K562 (cell line): ENCODE results near the gene ITGBL1. TPM values are rescaled to one million over a fixed set of nuclear protein-coding genes. Genes with fewer than 3 reads are reported as not detected.

ENCODE experiments used
- ATAC-seq: fragments of 200-7000 bp; cut with Tn5 transposase; 3 replicates; pipeline ENCODE4 v1.9.1; 2020; ENCODE audit warnings: moderate library complexity
- BruUV-seq: library from RNA; stranded (reverse); fragments of 400-500 nt; replicated peaks from 2 replicates; lab custom pipeline; 2021; lab: Mats Ljungman, UMichigan
- CTCF ChIA-PET: fragments of 300-600 bp; formaldehyde crosslinking; extraction: SDS; loops from one replicate; lab custom pipeline; 2021; ENCODE audit warnings: low intra/inter-chr PET ratio; lab: Yijun Ruan, JAX
- POLR2A ChIA-PET: fragments of 300-600, 350-650 bp; sonication (Branson Sonifier 250); formaldehyde crosslinking; extraction: SDS; loops from one replicate; lab custom pipeline; 2021; ENCODE audit warnings: antibody characterized with exemption, inconsistent platforms; lab: Yijun Ruan, JAX
- DNase-seq, 4 experiments: peaks; one replicate each; pipeline versions ENCODE4 v3.0.0 to v3.0.0-alpha.2; 2011 to 2018; ENCODE audit warnings: low spot score in 3 of 4, mixed read lengths in 3 of 4; ENCODE audit errors: extremely low read depth in 1 of 4
- FAIRE-seq: peaks from 2 replicates; lab custom pipeline; 2011; peaks lifted over from hg19 to GRCh38; lab: Jason Lieb, UNC
- H2AFZ ChIP-seq: 2 replicates; pipeline ENCODE4 v1.6.0; 2011; ENCODE audit warnings: low read depth, low read length, control low read depth, inconsistent platforms
- H3K27ac ChIP-seq: fragments of 200-600 bp; 3 replicates; pipeline ENCODE4 v1.8.0; 2011; ENCODE audit warnings: low read depth, mild to moderate bottlenecking, control low read depth, inconsistent platforms, low read length, moderate library complexity, mixed read lengths; ENCODE audit errors: extremely low read depth
- H3K27me3 ChIP-seq, 2 experiments: fragments of 300-600 bp in 1 of 2; 2 replicates in 1 of 2; 3 replicates in 1 of 2; pipeline versions ENCODE4 v1.6.0 to v1.8.0; 2011; ENCODE audit warnings: inconsistent platforms in 2 of 2, low read length in 2 of 2, mild to moderate bottlenecking in 1 of 2, mixed read lengths in 1 of 2, moderate library complexity in 1 of 2; ENCODE audit not compliant: control insufficient read depth in 2 of 2, insufficient read depth in 2 of 2
- H3K36me3 ChIP-seq: fragments of 300-600 bp; 3 replicates; pipeline ENCODE4 v1.8.0; 2011; ENCODE audit warnings: mild to moderate bottlenecking, low read length, inconsistent platforms; ENCODE audit not compliant: control insufficient read depth, insufficient read depth
- H3K4me1 ChIP-seq, 2 experiments: fragments of 200-600 bp in 1 of 2; replicated peaks in 1 of 2; 2 replicates in 1 of 2; 3 replicates in 1 of 2; pipeline versions ENCODE4 v1.5.1 to v1.8.0; 2011; ENCODE audit warnings: inconsistent platforms in 2 of 2, low read length in 2 of 2, mild to moderate bottlenecking in 1 of 2, mixed read lengths in 1 of 2, moderate library complexity in 1 of 2; ENCODE audit not compliant: control insufficient read depth in 2 of 2, insufficient read depth in 2 of 2
- H3K4me2 ChIP-seq: 2 replicates; pipeline ENCODE4 v1.6.1; 2011; ENCODE audit warnings: low read length, control low read depth, inconsistent platforms, mixed read lengths; ENCODE audit not compliant: insufficient read depth
- H3K4me3 ChIP-seq: fragments of 200-600 bp; sonication (generic), shearing (Covaris generic); 2 replicates; pipeline ENCODE4 v1.5.1; 2016; ENCODE audit warnings: control low read depth, inconsistent platforms
- H3K79me2 ChIP-seq: fragments of 200-600 bp; 3 replicates; pipeline ENCODE4 v1.8.0; 2011; ENCODE audit warnings: low read length, inconsistent platforms; ENCODE audit not compliant: control insufficient read depth, insufficient read depth
- H3K9ac ChIP-seq, 2 experiments: 2 replicates each; pipeline versions ENCODE4 v1.6.0 to v1.6.1; 2011; ENCODE audit warnings: low read depth in 2 of 2, low read length in 2 of 2, control low read depth in 1 of 2, inconsistent platforms in 1 of 2, mild to moderate bottlenecking in 1 of 2, mixed read lengths in 1 of 2; ENCODE audit not compliant: insufficient read depth in 1 of 2
- H3K9me1 ChIP-seq: one replicate; pipeline ENCODE4 v1.6.0; 2011; ENCODE audit warnings: inconsistent platforms, mild to moderate bottlenecking, low read length, moderate library complexity; ENCODE audit not compliant: control insufficient read depth, insufficient read depth
- H3K9me3 ChIP-seq: replicated peaks from 2 replicates; pipeline ENCODE4 v1.5.1; 2011; ENCODE audit warnings: low read depth, low read length, inconsistent platforms; ENCODE audit not compliant: control insufficient read depth, insufficient read depth
- H4K20me1 ChIP-seq: replicated peaks from 2 replicates; pipeline ENCODE4 v1.6.1; 2011; ENCODE audit warnings: low read length, inconsistent platforms, mixed read lengths; ENCODE audit not compliant: control insufficient read depth, insufficient read depth
- GABPB2 ChIP-seq: fragments of 250-450 bp; sonication (Bioruptor Pico); conservative IDR thresholded peaks from 2 replicates; pipeline ENCODE4 v1.5.1; 2021; ENCODE audit warnings: mild to moderate bottlenecking
- GATA2 ChIP-seq: sonication (generic); formaldehyde crosslinking; IDR thresholded peaks from 2 replicates; pipeline ENCODE4 v1.4.0; 2020; ENCODE audit warnings: mild to moderate bottlenecking, missing genetic modification reagents
- GATAD2B ChIP-seq: fragments of 450-650 bp; IDR thresholded peaks from 2 replicates; pipeline ENCODE4 v1.6.1; 2017; ENCODE audit warnings: mild to moderate bottlenecking, borderline replicate concordance
- KLF6 ChIP-seq: fragments of 250-450 bp; sonication (Bioruptor Pico); IDR thresholded peaks from 2 replicates; pipeline ENCODE4 v1.4.0; 2020; ENCODE audit warnings: mild to moderate bottlenecking, moderate library complexity, borderline replicate concordance
- RNF2 ChIP-seq: sonication (generic); IDR thresholded peaks from 2 replicates; pipeline ENCODE4 v1.6.1; 2016
- ZBTB7A ChIP-seq: IDR thresholded peaks from 2 replicates; pipeline ENCODE4 v1.6.1; 2011; ENCODE audit warnings: low read depth, mild to moderate bottlenecking, low read length, moderate library complexity, borderline replicate concordance; ENCODE audit not compliant: control insufficient read depth
- WGBS: fragments of 100-300 bp; shearing (Covaris generic); methylation state at CpG from one replicate; pipeline ENCODE4 v1.1.6; 2016; ENCODE audit warnings: low coverage, mixed read lengths; ENCODE audit not compliant: insufficient coverage; ENCODE audit errors: missing lambda C conversion rate; 5-methylcytosine and 5-hydroxymethylcytosine counted together
- in situ Hi-C: fragments of 300-500 bp; cut with MboI; formaldehyde crosslinking; loops from 4 replicates; pipeline ENCODE4 v1.15.0; 2018; ENCODE audit warnings: inconsistent platforms, mixed read lengths
- intact Hi-C: fragments of 100-400 bp; cut with micrococcal nuclease; formaldehyde crosslinking; loops from 2 replicates; pipeline ENCODE4 v1.14.2; 2022
- polyA plus RNA-seq, 8 experiments: library from polyadenylated mRNA; depleted of rRNA in 4 of 8; stranded (reverse) in 5 of 8; unstranded in 3 of 8; fragments of >200 nt; fragmentation: Nextera tagmentation in 2 of 8; fragmentation: Illumina TruSeq in 1 of 8; extraction: Ambion mirVana in 2 of 8; extraction: Trizol in 1 of 8; gene quantifications; 2 replicates each; pipeline versions ENCODE4 v1.2.1 to v1.2.3, GENCODE V29; 2011 to 2014; ENCODE audit warnings: inconsistent platforms in 1 of 8, missing spikeins in 1 of 8
- total RNA-seq, 7 experiments: library from RNA; depleted of rRNA in 6 of 7; stranded (reverse); fragments of >200 nt in 6 of 7; fragmentation: Illumina TruSeq in 2 of 7; extraction: Trizol in 2 of 7; gene quantifications; 2 replicates each; pipeline versions ENCODE4 v1.2.1 to v1.2.3, GENCODE V29; 2011 to 2021; ENCODE audit warnings: low replicate concordance in 1 of 7
- TF ChIP-seq, protein P1 (sequence below): fragments of 450-650 bp; conservative IDR thresholded peaks from 2 replicates; pipeline ENCODE4 v1.6.1; 2016; ENCODE audit warnings: missing genetic modification characterization, low read depth, mild to moderate bottlenecking, missing compliant biosample characterization, moderate library complexity
- TF ChIP-seq, protein P2 (sequence below): fragments of 450-650 bp; formaldehyde crosslinking; IDR thresholded peaks from 2 replicates; pipeline ENCODE4 v1.4.0; 2020; ENCODE audit warnings: mild to moderate bottlenecking, moderate library complexity

ITGBL1 gene
- total and polyA plus RNA-seq, 9 of the 15 experiments (the other 6 are each of a cell fraction or from before 2014, with no cell fraction given) = 0.04 to 0.73 (median 0.32) TPM; not detected in 1

- TF ChIP-seq, protein P1, sequence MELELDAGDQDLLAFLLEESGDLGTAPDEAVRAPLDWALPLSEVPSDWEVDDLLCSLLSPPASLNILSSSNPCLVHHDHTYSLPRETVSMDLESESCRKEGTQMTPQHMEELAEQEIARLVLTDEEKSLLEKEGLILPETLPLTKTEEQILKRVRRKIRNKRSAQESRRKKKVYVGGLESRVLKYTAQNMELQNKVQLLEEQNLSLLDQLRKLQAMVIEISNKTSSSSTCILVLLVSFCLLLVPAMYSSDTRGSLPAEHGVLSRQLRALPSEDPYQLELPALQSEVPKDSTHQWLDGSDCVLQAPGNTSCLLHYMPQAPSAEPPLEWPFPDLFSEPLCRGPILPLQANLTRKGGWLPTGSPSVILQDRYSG (tag) = no peak
These were observed 255.2 kb downstream of the ITGBL1 start (continued) for GRCh38 chr13:101707659-101708058.

- BruUV-seq = no TSS peak
- WGBS = 0% methylated on average over 1 of the region's 1 CpG
- no peak overlapping the region for H3K27ac ChIP-seq
- H3K4me1 ChIP-seq = no peaks in the 10 kb centered on the region
- TF ChIP-seq ZBTB7A (no peak), RNF2 (no peak), KLF6 (no peak), GATA2 (CRISPR knock-in tag) (no peak), GATAD2B (no peak), GABPB2 (CRISPR knock-in tag) (no peak)
- TF ChIP-seq, protein P2, sequence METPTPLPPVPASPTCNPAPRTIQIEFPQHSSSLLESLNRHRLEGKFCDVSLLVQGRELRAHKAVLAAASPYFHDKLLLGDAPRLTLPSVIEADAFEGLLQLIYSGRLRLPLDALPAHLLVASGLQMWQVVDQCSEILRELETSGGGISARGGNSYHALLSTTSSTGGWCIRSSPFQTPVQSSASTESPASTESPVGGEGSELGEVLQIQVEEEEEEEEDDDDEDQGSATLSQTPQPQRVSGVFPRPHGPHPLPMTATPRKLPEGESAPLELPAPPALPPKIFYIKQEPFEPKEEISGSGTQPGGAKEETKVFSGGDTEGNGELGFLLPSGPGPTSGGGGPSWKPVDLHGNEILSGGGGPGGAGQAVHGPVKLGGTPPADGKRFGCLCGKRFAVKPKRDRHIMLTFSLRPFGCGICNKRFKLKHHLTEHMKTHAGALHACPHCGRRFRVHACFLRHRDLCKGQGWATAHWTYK = no peak
- no peak overlapping the region for H3K4me3 ChIP-seq
- H3K9me1 ChIP-seq = no peaks in the 10 kb centered on the region
- no peaks in the 10 kb centered on the region for H3K9me3 ChIP-seq
- in situ Hi-C loops = no loop called here
- POLR2A ChIA-PET = no interaction called here
- no peaks in the 10 kb centered on the region for H3K79me2 ChIP-seq
- H3K4me2 ChIP-seq = no peak overlapping the region
- no peaks in the 10 kb centered on the region for H3K27me3 ChIP-seq
- no peak overlapping the region for H3K9ac ChIP-seq
- no peak for FAIRE-seq
- DNase-seq = no peak
- intact Hi-C loops = no loop called here
- CTCF ChIA-PET = no interaction called here
- H2AFZ ChIP-seq = no peak overlapping the region
- H3K36me3 ChIP-seq = no peaks in the 10 kb centered on the region
- H4K20me1 ChIP-seq = no peaks in the 10 kb centered on the region
- no peak for ATAC-seq
These were observed 255.6 kb downstream of the ITGBL1 start for GRCh38 chr13:101708115-101708514.
